Umbilical cord (tissue), 2 donors: ENCODE results near the gene HDLBP. TPM values are rescaled to one million over a fixed set of nuclear protein-coding genes. Genes with fewer than 3 reads are reported as not detected.

Experiments
- DNase-seq: peaks from one replicate; pipeline ENCODE4 v3.0.0-alpha.2; 2015; ENCODE audit warnings: low spot score
- total RNA-seq: library from RNA; depleted of rRNA; stranded (reverse); fragments of >200 nt; gene quantifications from one replicate; pipeline ENCODE4 v1.2.3, GENCODE V29; 2014; ENCODE audit warnings: low replicate concordance; ENCODE audit not compliant: insufficient read depth

The HDLBP gene
- total RNA-seq, 1 donor from 2014 or later = 1,280 TPM

- DNase-seq = no peak
These were observed 120.7 kb downstream of the HDLBP start for GRCh38 chr2:241194811-241195210.

GRCh38 chr2:241193271-241193670 is 122.2 kb downstream of the HDLBP start:
- DNase-seq = no peak

DNA sequence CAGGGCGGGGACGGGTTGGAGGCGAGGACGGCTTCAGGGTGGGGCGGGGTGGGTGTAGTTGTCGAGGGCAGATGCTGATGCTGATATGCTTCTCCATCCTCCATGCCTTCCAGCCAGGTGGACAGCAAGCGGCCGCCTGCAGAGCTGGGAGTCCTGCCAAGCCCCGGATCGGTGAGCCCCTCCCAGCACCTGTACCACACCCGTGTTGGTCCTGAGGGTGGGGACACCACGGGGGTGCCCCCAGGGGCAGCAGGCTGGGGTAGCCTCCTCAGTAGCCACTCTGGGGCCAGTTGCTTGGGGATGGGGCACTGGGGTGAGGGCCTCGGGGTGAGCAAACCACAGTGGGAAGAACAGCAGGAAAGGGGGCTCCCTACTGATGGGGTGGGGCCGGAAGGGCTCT is 124.4 kb downstream of the HDLBP start:
- no peak for DNase-seq

GRCh38 chr2:241190291-241190981 is 125.0 kb downstream of the HDLBP start:
- no peak for DNase-seq

DNA sequence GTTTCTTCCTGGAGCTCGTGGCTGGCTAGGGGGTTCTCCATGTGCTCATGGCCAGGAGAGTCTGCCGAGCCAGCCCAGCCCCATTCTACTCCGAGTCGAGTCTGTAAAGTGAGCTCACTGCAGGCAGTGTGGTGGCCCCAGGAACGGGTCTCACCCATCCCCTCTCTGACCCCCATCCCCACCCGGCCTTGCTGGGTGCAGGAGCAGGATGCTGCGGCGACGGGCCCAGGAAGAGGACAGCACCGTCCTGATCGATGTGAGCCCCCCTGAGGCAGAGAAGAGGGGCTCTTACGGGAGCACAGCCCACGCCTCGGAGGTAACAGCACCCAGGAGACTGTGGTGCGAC is 125.6 kb downstream of the HDLBP start:
- DNase-seq = no peak

- DNase-seq = no peak
These were observed 126.2 kb downstream of the HDLBP start for GRCh38 chr2:241189093-241189855.

GRCh38 chr2:241188361-241189092 is 126.9 kb downstream of the HDLBP start, which contains the start of gene ANO7:
TSS of gene ANO7 (plus strand) at chr2:241188677. CDS start at chr2:241190064, 1,387 bp downstream.
- no peak for DNase-seq

DNA sequence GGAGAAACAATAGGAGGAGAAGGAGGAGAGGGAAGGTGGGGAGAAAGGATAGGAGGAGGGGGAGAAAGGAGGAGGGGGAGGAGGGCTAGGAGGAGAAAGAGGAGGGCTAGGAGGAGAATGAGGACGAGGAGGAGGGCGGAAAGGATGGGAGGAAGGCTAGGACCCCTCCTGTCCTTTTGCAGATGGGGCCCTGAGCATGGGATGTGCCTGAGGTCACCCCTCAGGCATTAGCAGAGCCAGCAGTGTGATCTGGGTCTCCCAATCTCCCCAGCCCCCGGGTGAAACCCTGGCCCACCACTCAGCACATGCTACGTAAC is 127.6 kb downstream of the HDLBP start:
- DNase-seq = no peak

GRCh38 chr2:241187101-241187917 is 128.2 kb downstream of the HDLBP start:
- DNase-seq = no peak

DNA sequence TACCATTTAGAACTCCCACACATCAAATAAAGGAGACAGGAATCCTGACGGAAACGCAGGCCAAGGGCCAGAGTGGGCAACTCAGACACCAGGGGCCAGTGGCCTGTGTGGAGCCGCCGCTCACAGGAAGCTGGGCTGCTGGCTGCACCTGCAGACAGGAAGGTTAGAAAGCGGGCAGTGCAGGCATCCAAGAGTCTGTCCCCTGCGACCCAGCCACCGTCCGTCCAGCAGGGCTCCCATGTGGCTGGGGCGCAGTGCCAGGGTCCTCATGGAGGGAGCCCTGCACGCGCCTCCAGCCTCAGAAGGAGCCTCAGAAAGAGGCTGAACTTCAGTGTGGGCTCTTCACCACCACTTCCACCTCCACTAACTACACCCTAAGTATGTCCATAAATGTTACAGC is 129.5 kb downstream of the HDLBP start:
- DNase-seq = no peak

DNA sequence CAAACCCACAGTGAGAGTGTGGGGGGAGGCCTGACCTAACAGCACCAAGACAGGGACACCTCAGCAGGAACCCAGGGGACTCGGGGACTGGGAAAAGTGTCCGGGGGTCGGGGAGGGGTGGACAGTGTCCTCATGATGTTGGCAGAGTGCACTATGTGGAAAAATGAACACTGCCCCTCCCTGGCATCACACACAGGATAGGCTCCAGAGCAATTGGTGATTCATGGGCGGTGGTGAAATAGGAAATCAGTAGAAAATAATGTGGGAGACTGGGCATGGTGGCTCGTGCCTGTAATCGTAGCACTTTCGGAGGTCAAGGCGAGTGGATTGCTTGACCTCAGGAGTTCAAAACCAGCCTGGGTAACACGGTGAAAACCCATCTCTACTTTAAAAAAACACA is 130.6 kb downstream of the HDLBP start:
- no peak for DNase-seq

DNA sequence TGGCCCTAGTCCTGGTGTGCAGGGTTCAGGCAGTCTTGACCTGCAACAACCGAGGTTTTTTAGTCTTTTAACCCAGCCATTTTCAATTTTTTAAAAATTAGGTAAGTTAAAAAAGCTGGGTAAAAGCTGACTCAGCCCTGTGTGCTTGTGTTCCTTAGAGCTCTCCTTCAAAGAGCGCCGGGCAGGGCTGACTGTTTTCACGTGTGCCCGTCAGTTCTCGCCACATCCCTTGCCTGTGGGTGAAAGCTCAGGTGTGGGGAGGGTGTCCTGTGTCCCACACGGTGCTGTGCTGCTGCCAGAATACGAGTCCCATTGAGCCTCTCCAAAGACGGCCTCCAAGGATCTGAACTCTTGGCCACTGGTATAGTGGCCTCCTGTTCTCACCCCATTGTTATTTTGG is 132.3 kb downstream of the HDLBP start:
- DNase-seq = no peak

GRCh38 chr2:241182531-241183133 is 132.8 kb downstream of the HDLBP start:
- no peak for DNase-seq

DNA sequence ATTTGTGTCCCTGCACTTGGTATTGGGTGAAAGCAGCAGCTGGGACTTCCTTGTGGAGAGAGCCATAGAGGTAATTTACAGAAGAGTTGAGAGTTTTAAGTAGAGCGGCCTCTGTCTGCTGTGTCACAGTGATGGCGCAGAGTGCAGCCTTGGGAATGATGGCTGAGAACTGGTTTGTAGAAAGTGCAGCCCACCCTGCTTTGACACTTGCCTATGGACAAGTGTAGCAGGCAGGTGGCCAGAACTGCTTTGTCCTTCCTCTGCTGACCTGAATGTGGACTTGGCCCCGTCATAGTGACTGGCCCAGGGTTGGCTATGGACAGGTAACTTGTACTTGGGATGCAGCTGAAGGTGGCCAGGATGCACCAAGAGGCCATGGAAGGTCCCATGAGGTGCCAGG is 133.3 kb downstream of the HDLBP start:
- no peak for DNase-seq

- DNase-seq = no peak
These were observed 135.0 kb downstream of the HDLBP start for GRCh38 chr2:241180495-241180894.

DNA sequence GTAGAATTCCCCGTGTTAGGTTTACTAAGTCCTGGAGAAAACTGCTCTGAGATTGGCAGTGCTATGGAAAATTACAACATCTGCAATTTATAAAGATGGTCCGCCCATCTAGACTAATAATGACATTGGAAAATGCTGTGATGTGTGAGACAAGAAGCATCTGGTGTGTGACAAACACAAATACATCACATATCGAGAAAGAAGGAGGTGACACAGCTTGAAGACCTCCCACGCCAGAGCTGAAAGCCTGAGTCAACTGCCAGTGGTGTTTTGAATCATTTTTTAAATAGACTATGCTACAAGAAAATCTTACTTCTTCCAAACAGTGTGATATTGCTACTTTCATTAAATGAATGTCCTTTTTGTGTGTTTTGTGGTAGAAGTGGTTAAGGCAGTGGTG is 135.6 kb downstream of the HDLBP start:
- no peak for DNase-seq

DNA sequence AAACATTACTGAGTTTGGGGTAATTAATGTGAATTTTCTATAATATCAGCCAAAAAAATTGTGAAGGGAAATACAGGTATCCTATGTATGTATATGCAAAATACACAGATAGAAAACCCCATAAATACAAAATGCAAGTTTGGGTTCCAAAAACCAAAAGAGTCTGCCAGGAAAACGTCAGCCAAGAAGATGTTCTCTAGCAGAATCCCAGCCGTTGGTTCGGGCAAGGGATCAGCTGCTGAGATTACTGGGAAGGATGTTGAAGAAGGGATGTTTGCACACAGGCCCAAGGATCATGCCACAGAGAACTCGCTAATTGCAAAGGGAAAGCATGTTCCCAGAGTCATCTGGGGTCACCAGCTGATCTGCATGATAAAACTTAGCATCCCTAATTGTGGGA is 136.5 kb downstream of the HDLBP start:
- DNase-seq = no peak

GRCh38 chr2:241177526-241178334 is 137.7 kb downstream of the HDLBP start:
- no peak for DNase-seq
